ENCODE measurements around the gene SLC15A3.

The SLC15A3 gene

DNA sequence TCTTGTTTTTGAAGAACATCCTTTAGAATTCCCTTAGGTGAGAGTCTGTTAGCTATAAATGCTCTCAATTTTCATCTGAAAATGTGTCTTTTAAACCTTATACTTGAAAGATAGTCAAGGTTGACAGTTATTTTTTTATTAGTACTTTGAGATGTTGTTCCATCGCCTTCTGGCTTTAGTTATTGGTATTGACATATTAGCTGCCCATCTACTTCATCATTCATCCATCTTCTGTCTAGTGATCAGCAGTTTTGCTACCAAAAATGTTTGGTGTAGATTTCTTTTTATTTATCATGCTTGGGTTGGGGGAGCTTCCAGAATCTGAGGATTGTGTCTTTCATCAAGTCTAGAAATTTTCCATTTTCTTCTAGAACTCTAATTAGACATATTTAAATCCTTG, 16.2 kb upstream of the SLC15A3 start:
- no peaks in the 10 kb centered on the region for H3F3A ChIP-seq (ENCODE audit: control insufficient read depth, insufficient read depth)
- no peaks in the 10 kb centered on the region for H3K36me3 ChIP-seq (ENCODE audit: control insufficient read depth, low read length)
- H3K27ac ChIP-seq (ENCODE audit: low read depth, low read length) = no peak overlapping the region
- H4K20me1 ChIP-seq (ENCODE audit: control insufficient read depth, insufficient read depth, low read depth, low read length) = no peaks in the 10 kb centered on the region
- H3K4me1 ChIP-seq (ENCODE audit: control insufficient read depth, low read length) = peaks cover 27% of the 10 kb centered on the region
- H3K4me2 ChIP-seq (ENCODE audit: low read length) = no peak overlapping the region
- H3K9me2 ChIP-seq (replicated peaks; ENCODE audit: control insufficient read depth, low read length) = no peaks in the 10 kb centered on the region
- H3K27me3 ChIP-seq (ENCODE audit: control insufficient read depth, low read length) = no peaks in the 10 kb centered on the region
- H3K79me2 ChIP-seq (ENCODE audit: control insufficient read depth, low read length) = no peaks in the 10 kb centered on the region
- H3K9me3 ChIP-seq (ENCODE audit: control insufficient read depth, insufficient read depth, low read length) = peaks cover 3% of the 10 kb centered on the region; the same call in 1 of the 2 replicates
- H3K4me3 ChIP-seq (ENCODE audit: low read length) = no peak overlapping the region
- TF ChIP-seq CTCF (IDR thresholded peaks at IDR 0.05; ENCODE audit: low read depth, low read length, poor library complexity, severe bottlenecking) (no peak), EZH2phosphoT487 (IDR thresholded peaks at IDR 0.05; ENCODE audit: borderline replicate concordance, low read length) (no peak)

DNA sequence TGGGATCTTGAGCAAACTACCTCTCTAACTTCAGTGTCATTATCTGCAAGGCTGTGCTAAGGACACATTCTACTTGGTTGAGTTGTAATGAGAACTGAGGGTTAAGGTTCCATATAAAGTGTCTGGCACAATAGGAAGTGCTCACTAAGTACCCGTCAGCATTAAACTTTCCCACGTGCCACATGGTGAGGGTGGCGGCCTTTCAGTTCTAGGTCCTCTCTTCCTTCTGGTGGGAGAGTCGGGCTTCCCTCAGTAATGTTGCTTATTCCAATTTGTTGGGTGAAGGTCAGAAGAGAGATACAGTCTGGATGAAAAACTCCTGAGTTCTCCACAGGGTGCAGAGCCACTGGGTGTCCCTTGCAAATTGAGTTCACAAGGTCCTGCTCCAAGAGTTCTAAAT, 14.9 kb upstream of the SLC15A3 start:
- H3K9me2 ChIP-seq (replicated peaks; ENCODE audit: control insufficient read depth, low read length) = no peaks in the 10 kb centered on the region
- no peak overlapping the region for H3K27ac ChIP-seq (ENCODE audit: low read depth, low read length)
- H3K4me1 ChIP-seq (ENCODE audit: control insufficient read depth, low read length) = peaks cover 22% of the 10 kb centered on the region
- H4K20me1 ChIP-seq (ENCODE audit: control insufficient read depth, insufficient read depth, low read depth, low read length) = no peaks in the 10 kb centered on the region
- H3K4me2 ChIP-seq (ENCODE audit: low read length) = no peak overlapping the region
- H3K79me2 ChIP-seq (ENCODE audit: control insufficient read depth, low read length) = no peaks in the 10 kb centered on the region
- H3K27me3 ChIP-seq (ENCODE audit: control insufficient read depth, low read length) = no peaks in the 10 kb centered on the region; the same call in 1 of the 2 replicates
- H3K36me3 ChIP-seq (ENCODE audit: control insufficient read depth, low read length) = no peaks in the 10 kb centered on the region
- 0 out of 2 replicates have a peak, but pooled peaks cover 6% of the 10 kb centered on the region for H3F3A ChIP-seq (ENCODE audit: control insufficient read depth, insufficient read depth)
- no peak overlapping the region for H3K4me3 ChIP-seq (ENCODE audit: low read length)
- H3K9me3 ChIP-seq (ENCODE audit: control insufficient read depth, insufficient read depth, low read length) = peaks cover 3% of the 10 kb centered on the region; the same call in 1 of the 2 replicates
- TF ChIP-seq CTCF (IDR thresholded peaks at IDR 0.05; ENCODE audit: low read depth, low read length, poor library complexity, severe bottlenecking) = no peak

GRCh38 chr11:60964801-60965200, 12.8 kb upstream of the SLC15A3 start:
- Histone ChIP-seq H3K79me2 (ENCODE audit: control insufficient read depth, low read length) (no peaks in the 10 kb centered on the region), H3K4me2 (ENCODE audit: low read length) (no peak overlapping the region), H3K27ac (ENCODE audit: low read depth, low read length) (no peak overlapping the region), H3K36me3 (ENCODE audit: control insufficient read depth, low read length) (no peaks in the 10 kb centered on the region), H3F3A (ENCODE audit: control insufficient read depth, insufficient read depth) (0 out of 2 replicates have a peak, but pooled peaks cover 6% of the 10 kb centered on the region), H3K4me3 (ENCODE audit: low read length) (no peak overlapping the region), H3K27me3 (ENCODE audit: control insufficient read depth, low read length) (no peaks in the 10 kb centered on the region; the same call in 1 of the 2 replicates), H3K9me2 (replicated peaks; ENCODE audit: control insufficient read depth, low read length) (no peaks in the 10 kb centered on the region), H3K4me1 (ENCODE audit: control insufficient read depth, low read length) (peaks cover 6% of the 10 kb centered on the region), H4K20me1 (ENCODE audit: control insufficient read depth, insufficient read depth, low read depth, low read length) (no peaks in the 10 kb centered on the region), H3K9me3 (ENCODE audit: control insufficient read depth, insufficient read depth, low read length) (peaks cover 3% of the 10 kb centered on the region; the same call in 1 of the 2 replicates)
- no peak for TF ChIP-seq CTCF (IDR thresholded peaks at IDR 0.05; ENCODE audit: low read depth, low read length, poor library complexity, severe bottlenecking)
- TF ChIP-seq EZH2phosphoT487 (IDR thresholded peaks at IDR 0.05; ENCODE audit: borderline replicate concordance, low read length) = no peak

Data from DOHH2 (cell line).